GM10248 (cell line): Measurements from ENCODE around the gene ZYG11A.
"Not testable (repeated sequence)": the region's sequence is repeated elsewhere in the genome, so short reads cannot be mapped to it uniquely, and the experiment has no call there.

Source experiments
- CTCF ChIA-PET: fragments of 300-600 bp; sonication (Branson Sonifier 250); formaldehyde crosslinking; extraction: SDS; loops from one replicate; lab custom pipeline; 2021; ENCODE audit warnings: antibody characterized with exemption; lab: Yijun Ruan, JAX
- POLR2A ChIA-PET: fragments of 350-650 bp; sonication (Branson Sonifier 250); formaldehyde crosslinking; extraction: SDS; loops from one replicate; lab custom pipeline; 2020; ENCODE audit warnings: antibody characterized with exemption; lab: Yijun Ruan, JAX
- DNase-seq: peaks from one replicate; pipeline ENCODE4 v3.0.0; 2012; ENCODE audit errors: extremely low spot score
- TF ChIP-seq, protein P1 (sequence below): IDR thresholded peaks from 2 replicates; pipeline ENCODE4 v1.5.1; 2012; ENCODE audit warnings: mild to moderate bottlenecking, low read depth; ENCODE audit errors: extremely low read depth, missing control alignments, control extremely low read depth

The ZYG11A gene

GRCh38 chr1:52842643-52843310, at the start of gene ZYG11A:
Gene ZYG11A (plus strand): TSS chr1:52842760. CDS start chr1:52842884, 124 bp downstream.
- TF ChIP-seq, protein P1, sequence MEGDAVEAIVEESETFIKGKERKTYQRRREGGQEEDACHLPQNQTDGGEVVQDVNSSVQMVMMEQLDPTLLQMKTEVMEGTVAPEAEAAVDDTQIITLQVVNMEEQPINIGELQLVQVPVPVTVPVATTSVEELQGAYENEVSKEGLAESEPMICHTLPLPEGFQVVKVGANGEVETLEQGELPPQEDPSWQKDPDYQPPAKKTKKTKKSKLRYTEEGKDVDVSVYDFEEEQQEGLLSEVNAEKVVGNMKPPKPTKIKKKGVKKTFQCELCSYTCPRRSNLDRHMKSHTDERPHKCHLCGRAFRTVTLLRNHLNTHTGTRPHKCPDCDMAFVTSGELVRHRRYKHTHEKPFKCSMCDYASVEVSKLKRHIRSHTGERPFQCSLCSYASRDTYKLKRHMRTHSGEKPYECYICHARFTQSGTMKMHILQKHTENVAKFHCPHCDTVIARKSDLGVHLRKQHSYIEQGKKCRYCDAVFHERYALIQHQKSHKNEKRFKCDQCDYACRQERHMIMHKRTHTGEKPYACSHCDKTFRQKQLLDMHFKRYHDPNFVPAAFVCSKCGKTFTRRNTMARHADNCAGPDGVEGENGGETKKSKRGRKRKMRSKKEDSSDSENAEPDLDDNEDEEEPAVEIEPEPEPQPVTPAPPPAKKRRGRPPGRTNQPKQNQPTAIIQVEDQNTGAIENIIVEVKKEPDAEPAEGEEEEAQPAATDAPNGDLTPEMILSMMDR: peak; percentile 38
- ChIA-PET POLR2A (interaction anchor here (0.6 to 1.4 kb wide), 5 partner anchors 8 to 762 kb away, joined by 3 to 9 read pairs (median 5); no protein-coding TSS in a partner anchor), CTCF (interaction anchor here (0.9 to 3.3 kb wide), 15 partner anchors 10 to 172 kb away, joined by 3 to 18 read pairs (median 4); partner anchors contain the start of gene ZYG11B)
- peak; percentile 94 for DNase-seq

DNA sequence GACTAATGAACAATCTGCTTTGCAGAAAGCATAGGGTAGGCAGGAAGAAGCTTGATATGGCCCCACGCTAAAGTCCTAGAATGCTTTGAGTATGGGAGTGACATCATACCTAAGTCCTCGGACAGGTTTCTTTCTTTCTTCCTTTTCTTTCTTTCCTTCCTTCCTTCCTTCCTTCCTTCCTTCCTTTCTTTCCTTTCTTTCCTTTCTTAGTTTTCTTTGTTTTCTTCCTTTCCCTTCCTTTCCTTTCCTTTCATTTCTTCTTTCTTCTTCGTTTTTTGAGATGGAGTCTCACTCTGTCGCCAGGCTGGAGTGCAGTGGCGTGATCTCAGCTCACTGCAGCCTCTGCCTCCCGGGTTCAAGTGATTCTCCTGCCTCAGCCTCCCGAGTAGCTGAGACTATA, 48.8 kb upstream of the ZYG11A start:
- CTCF ChIA-PET, DNase-seq: not testable (repeated sequence)
- POLR2A ChIA-PET: interaction anchor here (0.6 kb wide), 1 partner anchor 106 kb away, joined by 6 read pairs; no protein-coding TSS in a partner anchor

- TF ChIP-seq, protein P1: no peak
- no peak for DNase-seq
- ChIA-PET CTCF (interaction anchor here (1.0 to 1.2 kb wide), 2 partner anchors 13 to 15 kb away, joined by 3 to 4 read pairs; no protein-coding TSS in a partner anchor), POLR2A (no interaction called here)
These were observed 47.1 kb upstream of the ZYG11A start for GRCh38 chr1:52795464-52795863.

DNA sequence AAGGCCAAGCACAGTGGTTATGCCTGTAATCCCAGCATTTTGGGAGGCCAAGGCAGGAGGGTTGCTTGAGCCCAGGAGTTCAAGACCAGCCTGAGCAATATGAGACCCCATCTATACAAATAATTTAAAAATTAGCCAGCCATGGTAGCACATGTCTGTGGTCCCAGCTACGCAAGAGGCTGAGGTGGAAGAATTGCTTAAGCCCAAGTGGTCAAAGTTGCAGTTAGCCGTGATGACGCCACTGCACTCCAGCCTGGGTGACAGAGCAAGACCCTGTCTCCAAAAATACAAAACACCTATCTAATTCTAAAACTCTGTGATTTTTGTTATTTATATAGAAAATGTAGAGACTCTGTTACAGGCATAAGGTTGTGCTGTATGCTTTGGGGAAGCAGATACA, 44.2 kb upstream of the ZYG11A start:
- no peak for DNase-seq
- TF ChIP-seq, protein P1: no peak
- ChIA-PET POLR2A (no interaction called here), CTCF (no interaction called here)

- ChIA-PET CTCF (interaction anchor here (0.9 to 2.1 kb wide), 3 partner anchors 12 to 41 kb away, joined by 3 to 7 read pairs (median 3); partner anchors contain the start of gene ZYG11A), POLR2A (no interaction called here)
- no peak for DNase-seq
- TF ChIP-seq, protein P1: no peak
These were observed 41.5 kb upstream of the ZYG11A start for GRCh38 chr1:52801011-52801410.

GRCh38 chr1:52804083-52804482, 38.5 kb upstream of the ZYG11A start:
- CTCF ChIA-PET, POLR2A ChIA-PET, DNase-seq: not testable (repeated sequence)

DNA sequence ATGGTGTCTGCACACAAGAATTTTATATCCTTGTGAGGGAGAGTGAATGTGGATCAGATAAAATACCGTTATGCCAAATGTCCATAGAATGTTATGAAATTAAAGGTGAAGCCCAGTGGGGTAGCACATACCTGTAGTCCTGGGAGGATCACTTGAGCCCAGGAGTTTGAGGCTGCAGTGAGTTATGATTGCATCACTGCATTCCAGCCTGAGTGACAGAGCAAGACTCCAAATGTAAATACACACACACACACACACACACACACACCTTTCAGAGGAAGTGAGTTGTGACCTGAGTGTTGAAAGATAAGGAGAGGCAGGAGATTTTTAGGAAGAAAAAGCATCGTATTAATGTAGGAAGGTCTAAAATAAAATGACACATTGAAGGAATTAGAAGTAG, 28.1 kb upstream of the ZYG11A start:
- ChIA-PET POLR2A (no interaction called here), CTCF (no interaction called here)
- DNase-seq: no peak
- TF ChIP-seq, protein P1: no peak

GRCh38 chr1:52820830-52821229, 21.7 kb upstream of the ZYG11A start:
- CTCF ChIA-PET: interaction anchor here (1.0 kb wide), 1 partner anchor 1268 kb away, joined by 4 read pairs; no protein-coding TSS in a partner anchor
- POLR2A ChIA-PET, DNase-seq: not testable (repeated sequence)
